Gastrocnemius medialis (tissue), 4 donors: Measurements from ENCODE around the gene RIN3. TPM values are rescaled to one million over a fixed set of nuclear protein-coding genes. Genes with fewer than 3 reads are reported as not detected.

Experiments used
- ATAC-seq, 2 donors: fragments of 150-250 bp; one replicate each; pipeline ENCODE4 v1.9.1; 2016
- DNase-seq, 2 donors: peaks; one replicate each; pipeline ENCODE4 v3.0.0-alpha.2; 2019
- H3K27ac ChIP-seq, 4 donors: fragments of 200-600 bp; sonication (generic); 1 replicate in 1 of 4; 2 replicates in 3 of 4; pipeline ENCODE4 v1.5.1; 2016 to 2018; ENCODE audit warnings: mild to moderate bottlenecking in 2 of 4, moderate library complexity in 1 of 4
- H3K27me3 ChIP-seq, 3 donors: fragments of 200-600 bp; sonication (generic) in 2 of 3; 1 replicate in 1 of 3; 2 replicates in 2 of 3; pipeline versions ENCODE4 v1.5.1 to v1.6.0; 2016 to 2019; ENCODE audit warnings: mild to moderate bottlenecking in 1 of 3, moderate library complexity in 1 of 3
- H3K36me3 ChIP-seq, 2 donors: fragments of 200-600 bp; sonication (generic) in 1 of 2; one replicate each; pipeline ENCODE4 v1.5.1; 2017 to 2018
- H3K4me1 ChIP-seq, 2 donors: fragments of 200-600 bp; sonication (generic) in 1 of 2; one replicate each; pipeline ENCODE4 v1.5.1; 2016 to 2017; ENCODE audit warnings: mild to moderate bottlenecking in 2 of 2
- H3K4me3 ChIP-seq, 4 donors: fragments of 200-600 bp; sonication (generic) in 3 of 4; 1 replicate in 1 of 4; 2 replicates in 3 of 4; pipeline ENCODE4 v1.5.1; 2016 to 2019; ENCODE audit warnings: mild to moderate bottlenecking in 2 of 4
- H3K9me3 ChIP-seq, 3 donors: fragments of 200-600 bp; sonication (generic) in 2 of 3; 1 replicate in 1 of 3; 2 replicates in 2 of 3; pipeline ENCODE4 v1.5.1; 2016 to 2019
- POLR2A ChIP-seq, 2 donors: fragments of 450-650 bp; IDR thresholded peaks; one replicate each; pipeline ENCODE4 v1.6.1; 2017; ENCODE audit warnings: antibody characterized with exemption in 2 of 2, mild to moderate bottlenecking in 2 of 2, moderate library complexity in 2 of 2
- in situ Hi-C, 4 donors: fragments of 200-750 bp; cut with MboI; loops; one replicate each; pipeline versions ENCODE4 v1.15.0 to v1.8.0; 2017; ENCODE audit warnings: low sequenced_read_pairs in 4 of 4
- intact Hi-C: fragments of 100-400 bp; cut with DNase I; formaldehyde crosslinking; loops from one replicate; pipeline ENCODE4 v1.15.1; 2023; ENCODE audit warnings: low total_unique reads
- total RNA-seq, 4 donors: library from RNA; depleted of rRNA; stranded (reverse); fragments of >200 nt; gene quantifications; one replicate each; pipeline versions ENCODE4 v1.1.0 to v1.2.3, GENCODE V29; 2016
- TF ChIP-seq, protein P1 (sequence below), 5 experiments: fragments of 450-650 bp in 3 of 5; fragments of 200-600 bp in 2 of 5; sonication (generic) in 2 of 5; IDR thresholded peaks in 4 of 5; conservative IDR thresholded peaks in 1 of 5; 1 replicate in 4 of 5; 2 replicates in 1 of 5; pipeline ENCODE4 v1.5.1; 2016 to 2019; ENCODE audit warnings: antibody characterized with exemption in 5 of 5, mild to moderate bottlenecking in 3 of 5, moderate library complexity in 3 of 5

The RIN3 gene
- total RNA-seq, 4 donors from 2014 or later, result 2.1 to 3.7 (median 2.6) TPM

DNA sequence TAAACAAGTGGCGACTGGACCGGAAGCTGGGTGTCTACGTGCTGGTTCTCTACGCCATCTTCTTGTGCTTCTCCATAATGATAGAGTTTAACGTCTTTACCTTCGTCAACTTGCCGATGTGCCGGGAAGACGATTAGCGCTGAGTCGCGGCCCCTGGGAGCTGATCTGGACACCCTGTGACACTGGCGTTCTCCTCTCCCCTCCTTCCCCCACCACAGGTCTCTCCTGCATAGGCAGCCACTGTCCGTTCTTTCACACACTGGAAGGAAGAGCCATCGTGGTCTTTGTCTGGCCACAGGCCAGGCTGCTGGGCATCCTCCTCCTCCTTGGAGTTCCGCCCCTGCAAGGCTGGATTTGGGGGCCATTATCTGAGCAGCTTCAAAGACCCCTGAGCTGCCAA, 20.1 kb upstream of the RIN3 start:
- DNase-seq (no peak), ATAC-seq (no peak)
- Histone ChIP-seq H3K27me3 (no peaks in the 10 kb centered on the region), H3K27ac (no peak overlapping the region), H3K4me1 (no peaks in the 10 kb centered on the region), H3K36me3 (no peaks in the 10 kb centered on the region), H3K4me3 (no peak overlapping the region), H3K9me3 (no peaks in the 10 kb centered on the region)
- TF ChIP-seq POLR2A (IDR thresholded peaks at IDR 0.05), result no peak
- TF ChIP-seq, protein P1, sequence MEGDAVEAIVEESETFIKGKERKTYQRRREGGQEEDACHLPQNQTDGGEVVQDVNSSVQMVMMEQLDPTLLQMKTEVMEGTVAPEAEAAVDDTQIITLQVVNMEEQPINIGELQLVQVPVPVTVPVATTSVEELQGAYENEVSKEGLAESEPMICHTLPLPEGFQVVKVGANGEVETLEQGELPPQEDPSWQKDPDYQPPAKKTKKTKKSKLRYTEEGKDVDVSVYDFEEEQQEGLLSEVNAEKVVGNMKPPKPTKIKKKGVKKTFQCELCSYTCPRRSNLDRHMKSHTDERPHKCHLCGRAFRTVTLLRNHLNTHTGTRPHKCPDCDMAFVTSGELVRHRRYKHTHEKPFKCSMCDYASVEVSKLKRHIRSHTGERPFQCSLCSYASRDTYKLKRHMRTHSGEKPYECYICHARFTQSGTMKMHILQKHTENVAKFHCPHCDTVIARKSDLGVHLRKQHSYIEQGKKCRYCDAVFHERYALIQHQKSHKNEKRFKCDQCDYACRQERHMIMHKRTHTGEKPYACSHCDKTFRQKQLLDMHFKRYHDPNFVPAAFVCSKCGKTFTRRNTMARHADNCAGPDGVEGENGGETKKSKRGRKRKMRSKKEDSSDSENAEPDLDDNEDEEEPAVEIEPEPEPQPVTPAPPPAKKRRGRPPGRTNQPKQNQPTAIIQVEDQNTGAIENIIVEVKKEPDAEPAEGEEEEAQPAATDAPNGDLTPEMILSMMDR (IDR thresholded peaks at IDR 0.05 in 4 of 5, conservative IDR thresholded peaks at IDR 0.05 in 1 of 5), result no peak
- intact Hi-C loops, result no loop called here
- in situ Hi-C loops, result no loop called here

DNA sequence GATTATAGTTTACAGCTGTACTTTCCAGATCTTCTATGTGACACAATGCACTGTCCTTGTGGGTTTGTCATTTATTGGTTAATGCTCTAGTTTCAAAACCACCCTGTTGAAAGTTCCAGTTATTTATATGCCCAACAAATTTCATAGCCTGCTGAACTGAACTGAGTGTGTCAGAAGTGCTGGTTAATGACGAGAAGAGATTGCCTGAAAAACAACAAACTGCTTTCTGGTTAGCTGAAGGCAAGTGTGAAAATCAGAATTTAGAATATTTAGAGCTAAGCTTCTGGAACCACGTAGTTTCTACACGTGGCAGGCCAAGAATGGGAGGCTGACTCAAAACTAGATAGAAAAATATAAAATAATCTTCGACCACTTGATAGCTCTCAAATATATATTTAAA, 19.1 kb upstream of the RIN3 start:
- Histone ChIP-seq H3K27me3 (no peaks in the 10 kb centered on the region), H3K9me3 (no peaks in the 10 kb centered on the region), H3K4me1 (no peaks in the 10 kb centered on the region), H3K36me3 (no peaks in the 10 kb centered on the region), H3K4me3 (no peak overlapping the region), H3K27ac (no peak overlapping the region)
- ATAC-seq (no peak), DNase-seq (no peak)
- in situ Hi-C loops (no loop called here), intact Hi-C loops (no loop called here)
- TF ChIP-seq, protein P1 (IDR thresholded peaks at IDR 0.05 in 4 of 5, conservative IDR thresholded peaks at IDR 0.05 in 1 of 5), result no peak
- no peak for TF ChIP-seq POLR2A (IDR thresholded peaks at IDR 0.05)

DNA sequence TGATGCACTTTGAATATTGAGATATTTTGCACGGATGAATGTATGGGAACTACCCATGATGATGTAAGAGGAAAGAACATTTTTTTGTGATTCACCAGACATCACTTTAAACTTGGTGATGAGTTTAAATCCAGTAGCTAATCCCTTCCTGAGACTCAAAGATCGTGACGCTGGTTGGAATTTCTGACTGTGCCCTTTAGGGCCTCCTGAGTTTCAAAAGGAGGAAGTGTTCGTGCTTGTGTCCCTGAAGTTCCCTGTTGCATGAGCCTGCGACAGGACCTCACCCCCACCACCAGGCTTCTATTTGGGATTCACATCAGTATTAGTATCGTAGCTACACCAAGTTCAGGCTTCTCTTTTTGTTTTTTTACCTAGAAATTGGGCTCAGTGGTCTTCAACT, 18.6 kb upstream of the RIN3 start:
- H3K4me1 ChIP-seq, result no peaks in the 10 kb centered on the region
- TF ChIP-seq, protein P1 (IDR thresholded peaks at IDR 0.05 in 4 of 5, conservative IDR thresholded peaks at IDR 0.05 in 1 of 5), result no peak
- no peak for TF ChIP-seq POLR2A (IDR thresholded peaks at IDR 0.05)
- no peak for DNase-seq
- H3K27ac ChIP-seq, result no peak overlapping the region
- H3K27me3 ChIP-seq, result no peaks in the 10 kb centered on the region
- H3K36me3 ChIP-seq, result no peaks in the 10 kb centered on the region
- no peak for ATAC-seq
- in situ Hi-C loops (no loop called here), intact Hi-C loops (no loop called here)
- no peaks in the 10 kb centered on the region for H3K9me3 ChIP-seq
- no peak overlapping the region for H3K4me3 ChIP-seq

DNA sequence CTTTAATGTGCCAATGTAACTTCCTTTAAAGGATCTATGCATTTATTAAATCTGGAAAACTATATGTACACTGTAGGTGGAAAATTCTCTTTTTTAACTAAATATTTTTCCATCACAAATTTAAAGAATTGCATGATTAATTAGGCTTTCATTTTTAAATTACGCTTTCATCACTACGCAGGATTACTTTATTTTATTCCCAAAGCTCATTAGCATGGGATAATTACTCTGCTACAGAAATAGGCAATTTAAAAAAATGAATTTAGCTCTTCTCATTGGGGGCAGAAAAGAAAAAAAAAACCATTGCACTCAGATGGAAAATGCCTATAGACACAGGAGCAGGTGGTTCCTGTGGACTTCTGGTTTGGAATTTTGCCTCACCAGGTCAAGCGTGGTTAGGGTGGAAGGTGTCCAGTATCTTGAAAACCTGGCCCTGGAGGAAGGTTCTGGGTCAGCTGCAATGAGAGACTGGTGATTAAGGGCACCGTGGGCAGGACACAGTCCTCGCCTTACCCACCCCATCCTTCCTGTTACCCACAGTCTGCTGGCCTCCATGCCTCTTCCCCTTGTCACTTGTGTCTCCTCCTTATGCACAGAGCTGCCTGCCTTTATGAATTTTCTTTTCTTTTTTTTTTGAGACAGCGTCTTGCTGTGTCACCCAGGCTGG, 17.3 kb upstream of the RIN3 start:
- Histone ChIP-seq H3K4me3 (no peak overlapping the region), H3K4me1 (no peaks in the 10 kb centered on the region)

More for the DNA sequence above, 17.3 kb upstream of the RIN3 start:
- no peak for DNase-seq
- intact Hi-C loops (no loop called here), in situ Hi-C loops (no loop called here)
- no peak for ATAC-seq
- Histone ChIP-seq H3K36me3 (no peaks in the 10 kb centered on the region), H3K9me3 (no peaks in the 10 kb centered on the region), H3K27ac (no peak overlapping the region), H3K27me3 (no peaks in the 10 kb centered on the region)
- TF ChIP-seq POLR2A (IDR thresholded peaks at IDR 0.05), result no peak
- TF ChIP-seq, protein P1 (IDR thresholded peaks at IDR 0.05 in 4 of 5, conservative IDR thresholded peaks at IDR 0.05 in 1 of 5), result no peak
